HG02623 (cell line): Measurements from ENCODE around the gene DMWD.

Experiments
- ATAC-seq: cut with Tn5 transposase; IDR thresholded peaks from one replicate; pipeline ENCODE4 v1.9.1; 2021; ENCODE audit warnings: moderate library complexity; ENCODE audit not compliant: unreplicated experiment

DMWD gene, protein sequence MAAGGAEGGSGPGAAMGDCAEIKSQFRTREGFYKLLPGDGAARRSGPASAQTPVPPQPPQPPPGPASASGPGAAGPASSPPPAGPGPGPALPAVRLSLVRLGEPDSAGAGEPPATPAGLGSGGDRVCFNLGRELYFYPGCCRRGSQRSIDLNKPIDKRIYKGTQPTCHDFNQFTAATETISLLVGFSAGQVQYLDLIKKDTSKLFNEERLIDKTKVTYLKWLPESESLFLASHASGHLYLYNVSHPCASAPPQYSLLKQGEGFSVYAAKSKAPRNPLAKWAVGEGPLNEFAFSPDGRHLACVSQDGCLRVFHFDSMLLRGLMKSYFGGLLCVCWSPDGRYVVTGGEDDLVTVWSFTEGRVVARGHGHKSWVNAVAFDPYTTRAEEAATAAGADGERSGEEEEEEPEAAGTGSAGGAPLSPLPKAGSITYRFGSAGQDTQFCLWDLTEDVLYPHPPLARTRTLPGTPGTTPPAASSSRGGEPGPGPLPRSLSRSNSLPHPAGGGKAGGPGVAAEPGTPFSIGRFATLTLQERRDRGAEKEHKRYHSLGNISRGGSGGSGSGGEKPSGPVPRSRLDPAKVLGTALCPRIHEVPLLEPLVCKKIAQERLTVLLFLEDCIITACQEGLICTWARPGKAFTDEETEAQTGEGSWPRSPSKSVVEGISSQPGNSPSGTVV

DNA sequence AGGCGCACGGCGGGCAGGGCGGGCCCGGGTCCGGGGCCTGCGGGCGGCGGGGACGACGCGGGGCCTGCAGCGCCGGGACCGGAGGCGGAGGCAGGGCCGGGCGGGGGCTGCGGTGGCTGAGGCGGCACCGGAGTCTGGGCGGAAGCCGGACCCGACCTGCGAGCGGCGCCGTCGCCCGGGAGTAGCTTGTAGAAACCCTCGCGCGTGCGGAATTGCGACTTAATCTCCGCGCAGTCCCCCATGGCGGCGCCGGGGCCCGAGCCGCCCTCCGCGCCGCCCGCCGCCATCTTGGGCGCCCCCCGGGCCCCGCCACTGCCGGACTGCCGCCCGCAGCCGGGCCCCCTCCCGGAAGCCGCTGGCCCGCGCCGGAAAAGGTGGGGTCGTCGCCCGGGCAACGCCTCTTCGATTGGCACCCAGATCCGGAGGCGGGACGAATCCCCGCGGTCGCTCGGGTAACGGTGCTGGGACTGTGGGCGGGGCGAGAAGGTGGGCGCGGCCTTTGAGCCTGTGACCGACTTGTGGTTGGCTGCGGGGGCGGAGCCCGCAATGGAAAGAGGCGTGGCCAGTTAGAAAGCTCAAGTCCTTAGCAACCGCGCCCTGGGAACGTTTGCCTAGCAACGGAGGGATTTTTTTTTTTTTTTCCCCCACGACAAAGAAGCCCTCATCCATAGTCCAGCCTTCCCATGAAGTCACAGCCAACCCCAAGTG lies at the start of gene DMWD:
Gene DMWD, minus strand, starts transcription at position 376 of the 708 bp plus-strand sequence. Its CDS starts 89 bp downstream, at position 287.
- ATAC-seq = peak; percentile 91

DNA sequence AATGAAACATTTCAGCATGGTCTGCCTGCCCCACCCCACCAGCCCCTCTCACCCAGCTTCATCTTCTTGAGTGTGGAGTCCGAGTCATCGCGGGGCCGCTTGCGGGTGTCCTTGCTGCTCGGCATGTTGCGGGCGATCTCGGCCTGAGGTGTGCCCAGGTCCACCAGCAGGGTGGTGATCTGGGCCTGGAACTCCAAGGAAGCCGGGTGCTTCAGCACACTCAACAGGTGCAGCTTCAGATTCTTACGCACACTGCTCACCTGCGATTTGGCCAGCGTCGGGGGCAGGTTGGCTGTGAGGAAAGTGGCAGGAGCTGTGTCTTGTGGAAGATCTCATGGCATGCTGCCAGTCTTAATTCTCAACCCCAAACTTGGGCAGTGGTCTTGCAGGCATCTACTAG lies 49.6 kb upstream of the DMWD start:
- ATAC-seq = no peak

DNA sequence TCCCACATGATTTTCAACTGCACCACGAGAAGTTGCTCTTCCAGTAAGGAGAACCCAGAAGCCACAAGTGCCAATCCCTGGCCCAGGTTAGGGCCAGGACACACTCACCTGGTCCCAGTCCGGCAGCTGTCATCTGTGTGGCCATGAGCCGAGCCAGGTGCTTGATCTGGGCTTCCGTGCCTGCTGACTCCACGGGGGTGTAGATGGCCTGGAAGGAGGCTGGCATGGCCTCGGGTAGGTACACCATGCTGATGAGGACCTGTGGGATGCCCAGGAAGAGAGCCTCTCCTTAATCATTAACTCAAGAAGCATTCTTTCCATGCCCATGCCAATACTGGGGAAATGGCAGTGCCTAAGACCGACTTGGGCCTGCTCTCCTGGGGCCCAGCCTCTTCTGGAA lies 42.3 kb upstream of the DMWD start:
- no peak for ATAC-seq

DNA sequence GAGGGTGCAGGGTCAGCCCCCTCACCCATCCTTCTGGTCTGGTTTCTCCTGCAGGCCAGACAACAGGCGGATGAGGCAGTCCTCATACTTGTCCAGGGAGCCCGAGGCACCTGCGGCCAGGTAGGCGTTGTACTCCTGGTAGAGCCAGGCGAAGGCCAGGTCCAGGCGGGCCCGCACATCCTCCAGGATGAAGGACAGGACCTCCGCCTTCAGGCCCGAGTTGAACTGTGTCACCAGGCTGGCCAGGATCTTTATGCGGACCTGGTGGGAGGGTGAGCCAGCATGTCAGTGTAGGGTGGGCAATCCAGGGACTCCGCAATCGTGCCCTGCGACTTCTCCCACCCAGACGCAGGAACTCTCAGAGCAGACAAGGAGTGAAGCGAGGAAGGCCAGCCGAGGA lies 36.3 kb upstream of the DMWD start:
- ATAC-seq = no peak

DNA sequence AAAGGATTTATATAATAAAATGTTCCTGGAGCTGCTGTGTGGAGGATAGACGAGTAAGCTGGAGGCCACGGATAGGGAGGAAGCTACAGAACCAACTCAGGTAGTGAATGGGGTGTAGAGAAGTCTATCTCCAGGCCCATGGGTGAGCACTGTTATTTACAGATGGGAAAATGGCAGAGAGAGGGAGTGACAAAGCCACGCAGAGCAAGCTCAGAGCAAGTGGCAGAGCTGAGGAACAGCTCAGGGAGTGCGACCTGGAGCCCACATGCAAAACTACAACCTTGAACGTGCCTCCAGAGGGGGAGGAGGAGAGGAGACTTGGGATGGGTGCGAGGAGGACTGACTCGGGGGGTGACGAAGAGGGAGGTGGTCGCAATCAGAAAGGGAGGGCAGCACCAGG lies 35.9 kb upstream of the DMWD start:
- ATAC-seq = no peak

DNA sequence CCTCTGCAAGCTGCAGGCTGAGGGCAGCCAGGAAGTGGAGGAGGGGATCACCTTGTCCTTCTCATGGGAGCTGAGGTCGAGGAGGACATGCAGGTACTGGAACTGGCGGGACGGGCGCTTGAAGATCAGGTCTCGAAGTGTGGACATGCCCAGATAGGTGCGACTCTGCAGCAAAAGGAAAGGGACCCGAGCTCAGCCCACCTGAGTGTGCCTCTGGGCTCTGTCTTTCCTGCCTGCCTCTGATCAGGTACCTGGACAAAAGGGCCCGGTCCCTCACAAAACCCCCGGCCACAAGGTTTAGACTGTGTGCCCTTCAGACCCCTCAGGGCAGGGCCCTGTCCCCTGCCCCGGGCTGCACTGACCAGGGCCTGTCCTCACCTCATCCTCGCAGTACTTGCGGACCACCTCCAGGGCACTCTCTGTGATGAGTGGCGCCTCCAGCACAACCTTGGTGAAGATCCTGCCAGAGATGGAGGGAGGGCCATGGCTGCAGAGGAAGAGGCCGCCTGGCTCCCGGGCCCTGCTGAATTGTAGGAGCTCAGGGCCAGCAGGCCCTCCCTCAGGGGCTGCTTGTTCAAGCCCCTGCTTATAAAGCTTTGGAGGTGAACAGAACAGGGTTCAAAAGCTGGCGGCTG lies 34.9 kb upstream of the DMWD start:
- ATAC-seq = no peak

DNA sequence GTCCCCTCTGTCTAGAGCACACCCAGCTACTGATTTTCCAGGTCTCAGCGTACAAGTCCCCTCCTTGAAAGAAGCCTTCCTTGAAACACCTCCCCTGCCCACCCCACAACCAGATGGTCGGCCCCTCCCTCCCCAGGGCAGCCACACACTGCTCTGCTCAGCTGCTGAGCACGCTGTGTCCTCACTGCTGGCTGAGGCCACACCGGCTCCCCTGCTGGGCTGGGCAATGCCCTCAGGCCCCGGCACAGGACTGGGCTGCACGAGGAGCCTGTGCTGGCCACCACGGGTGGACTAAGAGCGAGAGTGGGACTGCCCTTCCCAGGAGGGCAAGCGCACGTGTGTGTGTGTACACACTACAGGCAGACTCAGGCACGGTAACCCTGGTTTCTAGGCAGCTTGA lies 34.3 kb upstream of the DMWD start:
- ATAC-seq = no peak

DNA sequence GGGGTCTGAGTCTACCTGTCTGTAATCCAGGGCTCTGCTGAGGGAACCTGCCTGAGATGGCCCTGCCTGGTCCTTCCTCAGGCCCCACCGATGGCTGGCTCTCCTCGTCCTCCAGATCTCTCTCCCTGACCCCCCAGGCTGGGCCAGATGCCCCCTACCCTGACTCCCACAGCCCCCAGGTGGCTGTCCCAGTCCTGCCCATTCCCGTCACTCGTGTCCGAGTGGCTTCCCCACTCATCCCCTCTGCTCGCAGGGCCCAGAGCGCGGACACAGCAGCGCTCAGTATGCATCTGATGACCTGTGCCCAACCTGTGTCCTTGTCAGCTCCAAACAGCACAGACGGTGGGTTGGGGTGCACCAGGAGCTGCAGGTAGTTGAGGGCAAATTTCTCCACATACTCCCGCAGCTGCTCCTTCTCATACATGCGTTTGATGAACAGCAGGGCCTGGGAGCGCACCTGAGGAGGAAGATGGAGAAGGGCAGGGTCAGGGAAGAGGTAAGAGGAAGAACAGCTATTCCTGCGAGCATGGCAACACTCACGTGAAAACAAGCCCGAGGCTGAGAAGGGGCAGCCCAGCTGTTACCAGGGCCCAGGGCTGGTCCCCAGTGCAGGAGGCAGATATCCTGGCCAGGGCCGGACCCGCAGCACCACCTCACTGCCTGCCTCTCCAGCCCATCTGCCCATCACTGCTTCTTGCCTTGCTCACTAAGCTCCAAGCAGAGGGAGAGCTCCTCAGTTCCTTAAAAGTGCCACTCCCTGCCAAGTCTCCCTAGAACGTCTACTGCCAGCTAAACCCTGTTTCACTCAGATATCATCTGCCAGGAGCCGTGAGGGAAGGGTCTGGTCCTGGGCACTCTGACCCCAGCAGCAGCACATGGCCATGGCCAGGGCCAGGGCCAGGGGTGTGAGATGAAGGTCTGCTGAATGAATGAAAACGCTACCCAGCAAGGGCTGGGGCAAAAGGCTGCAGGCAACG lies 33.6 kb upstream of the DMWD start:
- ATAC-seq = no peak

DNA sequence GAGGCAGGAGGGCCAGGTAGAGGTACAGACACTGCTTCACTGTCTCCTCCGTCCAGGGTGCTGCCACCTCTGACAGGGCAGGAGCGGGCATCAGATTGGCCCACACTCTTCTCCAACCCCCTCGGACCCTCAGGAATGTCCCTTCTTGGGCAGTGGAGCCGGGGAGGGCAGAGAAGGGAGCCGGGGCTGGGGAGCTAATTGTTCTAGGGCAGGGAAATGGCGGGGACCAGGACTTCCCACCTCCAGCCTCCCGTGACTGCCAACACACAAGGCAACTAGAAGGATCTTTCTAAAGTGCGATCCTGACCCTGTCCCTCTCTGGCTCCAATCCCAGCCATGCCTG lies 32.6 kb upstream of the DMWD start:
- ATAC-seq = no peak

DNA sequence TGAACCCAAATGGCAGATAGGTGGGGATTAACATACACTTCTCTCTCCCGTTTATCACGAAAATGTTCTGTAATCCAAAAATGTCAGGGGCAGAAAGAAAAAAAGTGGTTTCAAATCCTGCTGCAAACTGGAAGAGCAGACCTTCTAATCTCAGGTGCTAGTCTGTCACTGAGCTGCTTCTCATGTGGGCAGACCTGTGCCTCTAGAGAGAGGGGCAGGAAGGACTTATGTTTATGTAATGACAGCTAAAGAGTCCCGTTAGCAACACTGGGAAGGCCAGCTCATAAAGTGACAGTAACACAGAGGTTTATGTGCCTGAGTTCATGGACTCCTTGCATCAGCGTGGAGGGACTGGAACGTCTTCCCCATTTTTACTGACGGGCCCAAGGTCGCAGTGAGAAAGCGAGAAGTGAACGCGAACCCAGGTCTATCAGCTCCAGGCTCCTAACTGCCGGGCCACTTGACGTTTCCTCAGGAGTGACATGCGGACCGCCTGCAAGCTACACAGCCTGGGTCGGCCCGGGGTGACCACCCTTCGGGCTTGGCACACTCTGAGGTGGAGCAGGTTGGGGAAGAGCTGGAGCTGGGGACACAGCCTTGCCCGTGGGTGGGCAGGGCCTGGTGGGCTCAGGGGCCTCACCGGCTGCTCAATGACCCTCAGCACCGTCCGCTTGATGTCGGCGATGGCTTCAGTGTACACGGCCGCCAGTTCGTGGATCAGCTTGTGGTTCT lies 32.1 kb upstream of the DMWD start:
- ATAC-seq = no peak

DNA sequence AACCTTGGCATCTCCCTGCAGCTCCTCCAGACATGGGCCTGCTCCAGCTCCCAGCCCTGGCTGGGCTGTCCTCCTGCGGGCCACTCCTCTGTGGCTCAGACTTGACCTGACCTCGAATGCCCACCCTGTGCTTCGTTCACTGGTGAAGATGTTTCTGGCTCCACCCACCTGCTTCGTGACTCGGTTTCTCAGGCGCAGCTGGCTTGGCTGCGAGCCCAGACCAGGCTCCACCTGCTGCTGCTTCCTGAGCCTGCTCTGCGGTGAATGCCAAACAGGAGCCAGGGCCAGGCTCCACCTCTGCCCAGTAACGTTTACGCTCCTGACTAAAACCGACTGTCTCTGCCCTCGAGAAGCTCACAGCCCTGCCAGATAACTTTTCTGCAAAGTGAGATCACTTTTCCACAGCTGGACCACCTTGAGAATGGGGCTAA lies 31.4 kb upstream of the DMWD start:
- ATAC-seq = no peak

DNA sequence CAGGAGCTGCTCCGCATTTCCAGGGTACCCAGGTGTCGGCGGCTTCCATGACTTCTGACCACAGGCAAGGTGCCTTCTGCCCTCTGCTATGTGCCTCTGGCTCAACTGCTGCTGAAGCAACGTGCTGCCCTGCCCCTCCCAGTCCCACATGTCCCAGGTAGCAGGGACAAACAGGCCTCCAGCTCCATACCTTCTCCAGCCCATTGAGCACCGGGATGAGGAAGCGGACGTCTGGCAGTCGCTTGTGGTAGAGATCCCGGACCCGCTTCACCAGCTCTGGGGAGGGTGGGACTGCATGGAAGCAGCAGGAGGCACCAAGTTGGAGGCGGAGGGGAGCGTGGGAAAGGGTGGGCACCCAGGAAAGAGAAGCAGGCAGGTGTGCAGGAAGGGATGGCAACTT lies 30.5 kb upstream of the DMWD start:
- ATAC-seq = no peak

DNA sequence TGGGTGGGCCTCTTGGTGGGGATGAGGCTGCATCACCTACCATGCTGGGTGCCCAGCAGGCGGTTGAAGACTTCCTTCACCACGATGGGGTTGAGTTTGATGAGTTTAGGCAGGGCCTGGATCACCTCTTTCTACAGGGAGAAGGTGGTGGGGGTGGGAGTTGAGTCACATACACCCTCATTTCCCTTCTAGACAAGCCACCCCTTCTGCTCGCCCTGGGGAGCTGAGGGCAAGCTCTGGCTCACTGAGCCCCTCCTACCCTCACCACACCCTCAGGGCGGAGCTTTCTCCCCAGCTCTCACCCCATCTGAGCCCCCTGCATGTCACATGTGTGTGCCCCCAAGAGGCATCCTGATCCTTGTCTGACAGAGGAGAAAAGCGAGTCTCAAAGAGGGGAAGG lies 30.1 kb upstream of the DMWD start:
- ATAC-seq = no peak

DNA sequence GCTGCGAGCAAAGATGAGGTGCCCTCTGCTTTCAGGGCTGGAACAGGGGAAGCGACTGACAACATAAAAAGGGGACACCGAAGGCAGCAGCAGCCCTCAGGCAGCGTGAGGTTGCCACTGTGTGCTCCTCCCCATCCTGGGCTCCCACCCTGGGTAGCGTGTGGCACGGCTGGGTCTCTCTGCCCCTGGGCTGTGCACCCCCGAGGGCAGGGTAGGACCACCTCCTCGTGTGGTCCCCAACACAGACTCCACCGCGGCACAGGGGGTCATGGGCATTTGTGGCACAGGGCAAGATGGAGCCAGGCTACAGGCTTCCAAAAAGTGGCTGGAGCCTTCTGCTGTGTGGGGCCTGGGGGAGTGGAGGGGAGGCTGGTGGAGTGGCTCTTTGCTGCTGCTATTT lies 28.9 kb upstream of the DMWD start:
- no peak for ATAC-seq

DNA sequence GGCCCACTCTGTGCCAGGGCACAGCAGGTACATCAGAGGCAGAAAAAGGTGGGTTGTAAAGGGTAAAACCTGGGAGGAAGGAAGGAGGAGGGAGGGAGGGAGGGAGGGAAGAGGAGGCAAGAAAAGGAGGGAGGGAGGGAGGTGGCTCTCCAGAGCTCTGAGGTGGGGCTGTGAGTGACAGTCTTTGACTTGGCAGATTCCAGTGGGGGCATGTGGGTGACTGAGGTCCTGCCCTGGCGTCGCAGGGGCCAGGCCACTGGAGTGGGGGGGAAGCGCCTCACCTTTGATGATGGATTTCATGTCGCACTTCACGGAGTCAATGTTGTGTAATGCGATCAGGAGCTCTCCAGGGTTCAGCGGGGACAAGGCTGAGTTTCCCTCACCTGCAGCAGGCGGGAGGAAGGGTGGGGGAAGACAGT lies 28.5 kb upstream of the DMWD start:
- no peak for ATAC-seq

DNA sequence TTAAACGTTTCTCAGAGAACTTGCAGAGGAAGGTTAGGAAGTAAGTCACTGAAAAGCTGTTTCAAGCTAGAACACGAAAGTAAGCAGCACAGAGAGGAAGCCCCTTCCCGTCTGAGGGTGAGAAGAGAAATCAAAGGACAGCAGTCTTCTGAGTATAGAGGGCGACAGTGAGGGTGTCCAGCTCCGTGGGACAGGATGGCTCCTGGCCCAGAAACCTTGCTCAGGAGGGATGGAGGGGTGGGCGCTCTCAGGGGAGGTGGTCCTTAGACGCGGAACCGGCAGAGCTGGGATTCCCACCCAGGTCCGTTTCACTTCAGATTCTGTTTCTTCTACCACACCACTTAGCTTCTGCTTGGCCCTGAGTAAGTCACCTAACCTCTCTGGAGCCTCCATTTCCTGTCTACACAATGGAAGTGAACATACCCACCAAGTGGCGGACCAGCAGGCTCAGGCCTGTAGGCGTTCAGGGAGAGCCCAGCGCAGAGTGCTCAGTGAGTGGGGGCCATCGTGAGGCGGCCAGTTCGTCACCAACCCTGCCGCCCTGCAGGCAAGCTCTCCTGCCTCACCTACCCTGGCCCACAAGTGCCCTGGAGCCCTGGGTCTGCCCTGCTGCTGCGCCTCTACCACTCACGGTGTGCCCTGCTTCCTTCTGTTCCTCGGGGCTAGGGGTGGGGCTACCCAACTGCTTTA lies 27.9 kb upstream of the DMWD start:
- no peak for ATAC-seq

DNA sequence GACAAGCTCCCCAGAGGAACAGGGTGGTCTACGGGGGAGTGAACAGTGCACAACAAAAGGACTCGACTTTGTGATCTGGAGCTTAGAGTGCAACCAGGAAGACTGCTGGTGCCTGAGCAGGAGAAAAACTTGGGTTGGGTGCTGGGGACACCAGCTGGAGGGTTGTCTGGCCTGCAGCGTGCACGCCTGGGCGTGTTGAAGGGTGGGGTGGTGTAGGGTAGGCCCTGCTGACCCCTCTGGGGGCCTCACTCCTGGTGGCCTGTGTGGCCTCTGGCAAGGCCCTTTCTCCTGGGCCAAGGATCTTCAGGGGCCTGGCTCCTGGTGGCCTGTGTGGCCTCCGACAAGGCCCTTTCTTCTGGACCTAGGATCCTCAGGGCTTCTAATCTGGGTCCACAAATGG lies 27.1 kb upstream of the DMWD start:
- ATAC-seq = no peak

DNA sequence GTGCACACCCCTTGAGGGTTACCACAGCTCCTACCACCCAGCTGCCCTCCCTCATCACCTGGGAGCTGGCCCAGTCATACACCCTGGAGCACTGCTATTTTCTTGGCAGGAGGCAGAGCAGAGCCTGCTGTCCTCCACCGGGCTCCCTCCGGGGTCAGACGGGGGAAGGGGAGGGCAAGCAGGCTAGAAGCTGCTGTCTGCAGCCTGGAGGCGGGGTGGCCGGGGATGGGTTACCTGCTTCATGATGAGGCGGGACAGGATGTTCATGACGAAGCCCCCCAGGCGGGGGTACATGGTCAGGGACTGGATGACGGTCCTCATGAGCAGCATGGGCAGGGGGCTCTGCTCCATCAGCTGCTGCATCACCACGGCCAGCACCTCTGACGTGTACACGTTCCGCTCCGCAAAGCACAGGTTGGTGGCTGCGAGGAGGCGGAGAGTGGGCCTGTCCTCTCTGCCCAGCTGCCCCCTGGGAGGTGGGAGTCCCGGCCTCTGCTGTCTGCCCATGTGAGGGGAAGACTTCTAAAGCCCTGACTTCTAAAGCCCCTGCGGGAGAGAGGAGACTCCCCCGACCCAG lies 25.2 kb upstream of the DMWD start:
- no peak for ATAC-seq
